GM21576 (cell line): Measurements from ENCODE around the gene ATP1A1.

Experiments used
- ATAC-seq: cut with Tn5 transposase; IDR thresholded peaks from one replicate; pipeline ENCODE4 v1.9.1; 2021; ENCODE audit warnings: mild to moderate bottlenecking, moderate library complexity; ENCODE audit not compliant: unreplicated experiment

ATP1A1 gene

GRCh38 chr1:116343019-116343418 is 30.0 kb upstream of the ATP1A1 start:
- ATAC-seq, result no peak

GRCh38 chr1:116345011-116345410 is 28.0 kb upstream of the ATP1A1 start:
- ATAC-seq, result no peak

- ATAC-seq, result no peak
Measured at GRCh38 chr1:116345843-116346242, 27.2 kb upstream of the ATP1A1 start.

- no peak for ATAC-seq
Measured at GRCh38 chr1:116346943-116347673, 25.9 kb upstream of the ATP1A1 start.

- ATAC-seq, result no peak
Measured at GRCh38 chr1:116347696-116348095, 25.3 kb upstream of the ATP1A1 start.

- ATAC-seq, result no peak
Measured at GRCh38 chr1:116350097-116350645, 22.9 kb upstream of the ATP1A1 start.

- no peak for ATAC-seq
Measured at GRCh38 chr1:116351914-116352313, 21.1 kb upstream of the ATP1A1 start.

- no peak for ATAC-seq
Measured at GRCh38 chr1:116352349-116352813, 20.7 kb upstream of the ATP1A1 start.

- no peak for ATAC-seq
Measured at GRCh38 chr1:116353155-116353554, 19.9 kb upstream of the ATP1A1 start.

- ATAC-seq, result no peak
Measured at GRCh38 chr1:116356067-116356466, 17.0 kb upstream of the ATP1A1 start.

GRCh38 chr1:116356673-116357072 is 16.4 kb upstream of the ATP1A1 start:
- no peak for ATAC-seq

- no peak for ATAC-seq
Measured at GRCh38 chr1:116357487-116357886, 15.6 kb upstream of the ATP1A1 start.

GRCh38 chr1:116359060-116359830 is 13.8 kb upstream of the ATP1A1 start:
- ATAC-seq, result no peak

GRCh38 chr1:116359871-116360270 is 13.2 kb upstream of the ATP1A1 start:
- no peak for ATAC-seq

GRCh38 chr1:116360429-116361173 is 12.4 kb upstream of the ATP1A1 start:
- ATAC-seq, result no peak

GRCh38 chr1:116361648-116362047 is 11.4 kb upstream of the ATP1A1 start:
- no peak for ATAC-seq

GRCh38 chr1:116362050-116362449 is 11.0 kb upstream of the ATP1A1 start:
- no peak for ATAC-seq

GRCh38 chr1:116365353-116365780 is 7.7 kb upstream of the ATP1A1 start:
- no peak for ATAC-seq

- ATAC-seq, result no peak
Measured at GRCh38 chr1:116365857-116366256, 7.2 kb upstream of the ATP1A1 start.

GRCh38 chr1:116367256-116367945 is 5.6 kb upstream of the ATP1A1 start:
- ATAC-seq, result no peak

- no peak for ATAC-seq
Measured at GRCh38 chr1:116368241-116368640, 4.8 kb upstream of the ATP1A1 start.
